Bronchial epithelial cell (primary cell): ENCODE data around the gene SARS1. TPM values are rescaled to one million over a fixed set of nuclear protein-coding genes. Genes with fewer than 3 reads are reported as not detected.

Experiments
- DNase-seq: peaks from one replicate; pipeline ENCODE4 v3.0.0-alpha.2; 2010; ENCODE audit warnings: low read depth
- FAIRE-seq: peaks from 2 replicates; lab custom pipeline; 2011; peaks lifted over from hg19 to GRCh38; lab: Jason Lieb, UNC
- H3K27me3 ChIP-seq: 2 replicates; pipeline ENCODE4 v1.5.1; 2011; ENCODE audit warnings: low read length; ENCODE audit not compliant: control insufficient read depth, insufficient read depth
- H3K36me3 ChIP-seq: 2 replicates; pipeline ENCODE4 v1.5.1; 2011; ENCODE audit warnings: low read length; ENCODE audit not compliant: control insufficient read depth, insufficient read depth
- H3K4me3 ChIP-seq: 2 replicates; pipeline ENCODE4 v1.5.1; 2011; ENCODE audit warnings: mild to moderate bottlenecking, low read depth, low read length, control low read depth
- CTCF ChIP-seq: IDR thresholded peaks from 2 replicates; pipeline ENCODE4 v1.5.1; 2011; ENCODE audit warnings: mild to moderate bottlenecking, moderate library complexity, low read length, control low read depth, inconsistent platforms; ENCODE audit not compliant: insufficient read depth, severe bottlenecking
- total RNA-seq: library from RNA; depleted of rRNA; stranded (reverse); fragments of >200 nt; gene quantifications from 2 replicates; pipeline ENCODE4 v1.2.1, GENCODE V29; 2014

The SARS1 gene
- total RNA-seq, 1 donor from 2014 or later = 572 TPM

GRCh38 chr1:109198043-109198695 lies 15.5 kb upstream of the SARS1 start:
- peak; percentile 98 for DNase-seq
- FAIRE-seq = no peak
- TF ChIP-seq CTCF = no peak
- no peak overlapping the region for H3K4me3 ChIP-seq
- no peaks in the 10 kb centered on the region for H3K36me3 ChIP-seq
- no peaks in the 10 kb centered on the region for H3K27me3 ChIP-seq

- FAIRE-seq (no peak), DNase-seq (peak; percentile 19)
- H3K36me3 ChIP-seq = no peaks in the 10 kb centered on the region
- H3K27me3 ChIP-seq = no peaks in the 10 kb centered on the region
- H3K4me3 ChIP-seq = no peak overlapping the region
- TF ChIP-seq CTCF = no peak
These were observed 15.0 kb upstream of the SARS1 start for GRCh38 chr1:109198745-109199144.

- no peaks in the 10 kb centered on the region for H3K36me3 ChIP-seq
- no peak for TF ChIP-seq CTCF
- DNase-seq (no peak), FAIRE-seq (no peak)
- no peaks in the 10 kb centered on the region for H3K27me3 ChIP-seq
- no peak overlapping the region for H3K4me3 ChIP-seq
These were observed 14.0 kb upstream of the SARS1 start for GRCh38 chr1:109199710-109200109.

GRCh38 chr1:109201123-109201703 lies 12.5 kb upstream of the SARS1 start:
- H3K36me3 ChIP-seq = no peaks in the 10 kb centered on the region
- H3K4me3 ChIP-seq = no peak overlapping the region
- FAIRE-seq (peak; percentile 32), DNase-seq (peak; percentile 97)
- no peaks in the 10 kb centered on the region for H3K27me3 ChIP-seq
- peak; percentile 78 for TF ChIP-seq CTCF

- H3K4me3 ChIP-seq = no peak overlapping the region
- FAIRE-seq = no peak
These were observed 9.2 kb upstream of the SARS1 start for GRCh38 chr1:109204484-109204883.

More at GRCh38 chr1:109204484-109204883, 9.2 kb upstream of the SARS1 start:
- no peak for TF ChIP-seq CTCF
- Histone ChIP-seq H3K27me3 (no peaks in the 10 kb centered on the region), H3K36me3 (no peaks in the 10 kb centered on the region)
- no peak for DNase-seq
